ENCODE results near the gene TNC. TPM values are rescaled to one million over a fixed set of nuclear protein-coding genes. Genes with fewer than 3 reads are reported as not detected.

Gene TNC
- total RNA-seq, 1 donor from 2014 or later = 5.1 TPM

DNA sequence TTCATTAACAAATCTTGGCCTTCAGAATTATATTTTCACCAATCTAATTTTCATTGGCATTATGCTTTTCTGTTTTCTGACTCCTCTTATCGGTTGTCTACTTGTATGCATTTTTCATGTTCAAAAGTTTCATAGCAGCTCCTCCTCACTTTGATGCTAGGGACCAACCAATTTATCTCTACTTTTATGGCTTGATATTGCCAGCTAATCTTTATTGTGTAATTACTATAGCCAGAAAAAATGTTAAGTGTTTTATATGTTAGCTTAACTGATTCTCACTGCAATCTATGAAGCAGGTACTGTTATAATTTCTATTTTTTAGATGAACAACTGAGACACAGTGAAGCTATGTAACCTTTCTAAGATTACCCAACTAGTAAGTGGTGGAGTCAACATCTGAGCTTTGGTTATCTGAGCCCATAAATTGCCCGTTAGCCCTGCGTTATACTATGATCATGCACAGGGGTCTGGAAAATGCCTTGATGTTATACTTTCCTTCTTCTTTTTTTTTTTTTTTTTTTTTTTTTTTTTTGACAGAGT is 34.4 kb upstream of the TNC start:
- no peaks in the 10 kb centered on the region for H3K4me1 Mint-ChIP-seq (ENCODE audit: low read depth)
- DNase-seq (ENCODE audit: low spot score, unreplicated experiment) = no peak
- no peaks in the 10 kb centered on the region for H3K9me3 Mint-ChIP-seq (ENCODE audit: low read depth)
- peaks cover 11% of the 10 kb centered on the region for H3K27me3 Mint-ChIP-seq
- TF ChIP-seq CTCF (IDR thresholded peaks at IDR 0.05; ENCODE audit: unreplicated experiment) = no peak
- no peaks in the 10 kb centered on the region for H3K36me3 Mint-ChIP-seq (ENCODE audit: insufficient read depth)
- H3K4me3 Mint-ChIP-seq (ENCODE audit: low read depth) = no peak overlapping the region
- no peak overlapping the region for H3K27ac Mint-ChIP-seq

GRCh38 chr9:115148721-115149120 is 30.8 kb upstream of the TNC start:
- Mint-ChIP-seq H3K4me3 (ENCODE audit: low read depth) (no peak overlapping the region), H3K27ac (no peak overlapping the region), H3K9me3 (ENCODE audit: low read depth) (no peaks in the 10 kb centered on the region), H3K4me1 (ENCODE audit: low read depth) (no peaks in the 10 kb centered on the region), H3K27me3 (peaks cover 14% of the 10 kb centered on the region), H3K36me3 (ENCODE audit: insufficient read depth) (no peaks in the 10 kb centered on the region)
- no peak for TF ChIP-seq CTCF (IDR thresholded peaks at IDR 0.05; ENCODE audit: unreplicated experiment)
- DNase-seq (ENCODE audit: low spot score, unreplicated experiment) = no peak

- Mint-ChIP-seq H3K4me1 (ENCODE audit: low read depth) (no peaks in the 10 kb centered on the region), H3K4me3 (ENCODE audit: low read depth) (no peak overlapping the region), H3K27ac (no peak overlapping the region), H3K9me3 (ENCODE audit: low read depth) (no peaks in the 10 kb centered on the region), H3K27me3 (peaks cover 17% of the 10 kb centered on the region), H3K36me3 (ENCODE audit: insufficient read depth) (no peaks in the 10 kb centered on the region)
- DNase-seq (ENCODE audit: low spot score, unreplicated experiment) = no peak
- TF ChIP-seq CTCF (IDR thresholded peaks at IDR 0.05; ENCODE audit: unreplicated experiment) = no peak
These were observed 28.6 kb upstream of the TNC start for GRCh38 chr9:115146581-115147021.

DNA sequence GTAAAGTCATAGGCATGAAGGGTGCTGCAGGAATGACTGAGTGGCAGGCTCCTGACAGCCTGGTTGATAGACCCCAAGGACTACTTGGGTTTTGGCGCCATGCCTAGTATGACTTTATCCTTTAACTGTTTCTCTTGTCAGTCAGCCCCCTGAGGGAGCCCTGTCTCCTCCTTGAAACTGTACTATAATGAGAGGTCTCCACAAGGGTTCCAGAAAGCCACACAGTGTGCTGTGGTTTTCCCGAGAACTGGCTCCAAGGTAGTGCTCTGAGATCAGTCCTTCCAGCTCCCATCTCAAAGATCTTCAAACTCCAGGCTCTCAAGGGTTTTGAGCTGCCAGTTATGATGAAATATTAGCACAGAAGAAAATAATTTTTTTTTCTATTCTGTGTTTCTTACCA is 26.7 kb upstream of the TNC start:
- Mint-ChIP-seq H3K4me3 (ENCODE audit: low read depth) (no peak overlapping the region), H3K36me3 (ENCODE audit: insufficient read depth) (no peaks in the 10 kb centered on the region), H3K27ac (no peak overlapping the region), H3K4me1 (ENCODE audit: low read depth) (no peaks in the 10 kb centered on the region), H3K9me3 (ENCODE audit: low read depth) (no peaks in the 10 kb centered on the region), H3K27me3 (peaks cover 15% of the 10 kb centered on the region)
- no peak for TF ChIP-seq CTCF (IDR thresholded peaks at IDR 0.05; ENCODE audit: unreplicated experiment)
- DNase-seq (ENCODE audit: low spot score, unreplicated experiment) = no peak

GRCh38 chr9:115143689-115144088 is 25.7 kb upstream of the TNC start:
- Mint-ChIP-seq H3K27ac (no peak overlapping the region), H3K27me3 (peaks cover 5% of the 10 kb centered on the region), H3K9me3 (ENCODE audit: low read depth) (no peaks in the 10 kb centered on the region), H3K4me3 (ENCODE audit: low read depth) (no peak overlapping the region), H3K4me1 (ENCODE audit: low read depth) (no peaks in the 10 kb centered on the region), H3K36me3 (ENCODE audit: insufficient read depth) (no peaks in the 10 kb centered on the region)
- TF ChIP-seq CTCF (IDR thresholded peaks at IDR 0.05; ENCODE audit: unreplicated experiment) = no peak
- DNase-seq (ENCODE audit: low spot score, unreplicated experiment) = no peak

Measured in progenitor cell of endocrine pancreas (in vitro differentiated cells).